GM18951 (cell line): ENCODE data around the gene TUBGCP5.

Experiments used
- POLR2A ChIP-seq: IDR thresholded peaks from 4 replicates; pipeline ENCODE4 v1.6.1; 2011; ENCODE audit warnings: mild to moderate bottlenecking; ENCODE audit not compliant: insufficient read length, insufficient read depth; ENCODE audit errors: extremely low read depth
- in situ Hi-C: fragments of 300-500 bp; cut with MboI; formaldehyde crosslinking; loops from one replicate; pipeline ENCODE4 v1.12.0; 2022; ENCODE audit warnings: low sequenced_read_pairs, mixed read lengths, inconsistent platforms; ENCODE audit not compliant: unreplicated experiment

The TUBGCP5 gene

DNA sequence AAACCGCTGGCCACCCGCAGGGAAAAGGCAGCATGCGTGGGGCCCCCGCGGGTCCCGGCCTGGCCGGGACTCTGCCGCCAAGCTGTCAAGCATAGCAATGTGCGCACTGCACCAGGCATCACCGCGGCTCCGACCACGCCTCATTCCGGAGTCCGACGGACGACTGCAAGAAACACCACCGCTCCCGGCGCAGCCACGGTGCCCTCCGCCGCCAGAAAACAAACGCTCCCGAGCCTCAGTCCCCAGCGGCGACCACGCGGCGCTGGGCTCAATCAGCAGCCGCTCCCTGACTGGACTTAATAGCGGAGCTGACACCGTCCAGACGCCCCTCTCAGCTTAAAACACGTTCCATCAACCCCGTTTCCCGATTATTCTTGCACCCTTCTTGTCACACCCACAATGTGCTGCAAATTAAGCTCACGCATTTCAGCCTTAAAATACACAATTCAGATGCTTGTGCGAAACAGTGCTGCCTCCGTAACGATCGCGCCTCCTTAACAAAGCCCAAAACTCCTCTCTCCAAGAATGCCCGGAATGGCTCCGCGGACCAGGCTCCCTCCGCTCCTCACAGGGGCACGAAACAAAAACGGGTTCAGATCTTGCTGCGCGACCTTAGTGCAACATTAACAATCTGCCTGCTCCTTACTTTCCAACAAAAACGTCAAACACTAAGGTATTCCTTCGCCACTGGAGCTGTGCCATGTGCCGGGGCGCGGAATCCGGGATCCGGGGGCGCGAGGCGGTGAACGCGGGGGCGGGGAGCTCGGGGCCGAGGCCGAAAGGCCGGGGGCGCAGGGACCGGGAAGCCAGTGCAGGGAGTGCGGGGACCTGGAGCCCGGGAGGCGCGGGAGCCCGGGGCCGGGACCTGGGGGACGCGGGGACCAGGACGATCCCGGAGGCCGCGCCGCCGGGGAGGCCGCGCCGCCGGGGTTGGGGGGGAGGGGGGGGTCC lies 59.9 kb downstream of the TUBGCP5 start:
- TF ChIP-seq POLR2A = no peak
- in situ Hi-C loops = no loop called here

DNA sequence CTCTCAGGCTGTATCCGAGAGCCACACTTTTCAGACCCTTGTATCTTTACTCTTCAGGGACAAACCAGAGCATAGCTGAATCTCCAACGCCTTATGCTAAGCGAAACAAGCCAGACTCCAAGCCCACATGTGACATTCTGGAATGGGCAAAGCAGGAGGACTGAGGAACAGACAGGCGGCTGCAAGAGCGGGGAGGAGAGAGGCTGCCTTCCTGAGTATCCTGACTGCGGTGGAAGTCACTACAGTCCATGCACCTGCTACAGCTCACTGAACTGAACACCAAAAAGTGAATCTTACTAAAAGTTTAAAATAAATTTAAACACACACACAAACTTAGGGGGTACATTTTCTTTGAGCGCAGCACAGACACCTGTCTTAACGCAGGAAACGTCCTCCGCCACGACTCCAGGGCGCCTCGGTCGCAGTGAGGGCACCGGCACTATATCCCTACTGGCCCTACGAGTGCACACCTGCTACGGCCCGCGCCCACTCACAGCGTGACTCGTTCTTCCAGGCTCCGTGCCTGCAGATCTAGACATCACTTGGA lies 60.6 kb downstream of the TUBGCP5 start:
- in situ Hi-C loops = no loop called here
- TF ChIP-seq POLR2A = no peak

- in situ Hi-C loops = no loop called here
- TF ChIP-seq POLR2A = no peak
Measured at GRCh38 chr15:22974745-22975144, 64.6 kb downstream of the TUBGCP5 start.

DNA sequence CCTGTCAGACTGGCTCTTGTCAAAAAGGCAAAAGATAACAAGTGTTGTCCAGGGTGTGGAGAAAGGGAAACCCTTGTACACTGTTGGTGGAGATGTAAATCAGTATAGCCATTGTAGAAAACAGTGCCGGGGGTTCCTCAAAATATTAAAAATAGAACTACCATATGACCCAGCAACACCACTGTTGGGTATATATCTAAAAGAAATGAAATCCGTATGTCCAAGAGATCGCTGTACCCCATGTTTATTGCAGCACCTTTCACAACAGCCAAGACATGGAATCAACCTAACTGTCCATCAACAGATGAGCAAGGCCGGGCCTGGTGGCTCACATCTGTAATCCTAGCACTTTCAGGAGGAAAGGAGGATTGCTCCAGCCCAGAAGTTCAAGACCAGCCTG lies 65.4 kb downstream of the TUBGCP5 start:
- in situ Hi-C loops = no loop called here
- TF ChIP-seq POLR2A = no peak

- TF ChIP-seq POLR2A = no peak
- in situ Hi-C loops = no loop called here
Measured at GRCh38 chr15:22973286-22973685, 66.1 kb downstream of the TUBGCP5 start.

DNA sequence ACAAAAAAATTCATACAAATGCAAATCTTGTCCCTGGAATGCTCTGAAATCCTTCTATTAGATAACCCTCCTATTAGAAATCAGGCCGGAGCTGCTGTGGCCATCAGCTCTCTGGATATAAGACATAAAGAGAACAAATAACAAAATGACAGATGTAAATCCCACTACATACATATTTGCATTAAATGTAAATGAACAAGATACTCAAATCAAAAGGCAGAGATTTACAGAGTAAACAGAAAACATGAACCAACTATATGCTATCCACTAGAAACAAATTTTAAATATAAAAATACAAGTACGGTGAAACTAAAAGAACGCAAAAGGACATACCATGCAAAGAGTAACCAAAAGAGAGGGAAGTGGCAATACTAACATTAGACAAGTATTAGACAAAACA lies 69.9 kb downstream of the TUBGCP5 start:
- no peak for TF ChIP-seq POLR2A
- in situ Hi-C loops = no loop called here

- in situ Hi-C loops = no loop called here
Measured at GRCh38 chr15:22968366-22968765, 71.0 kb downstream of the TUBGCP5 start.

GRCh38 chr15:22967084-22967770 lies 72.1 kb downstream of the TUBGCP5 start:
- in situ Hi-C loops = no loop called here
- TF ChIP-seq POLR2A = no peak

More at GRCh38 chr15:22968366-22968765, 71.0 kb downstream of the TUBGCP5 start:
- TF ChIP-seq POLR2A = no peak

DNA sequence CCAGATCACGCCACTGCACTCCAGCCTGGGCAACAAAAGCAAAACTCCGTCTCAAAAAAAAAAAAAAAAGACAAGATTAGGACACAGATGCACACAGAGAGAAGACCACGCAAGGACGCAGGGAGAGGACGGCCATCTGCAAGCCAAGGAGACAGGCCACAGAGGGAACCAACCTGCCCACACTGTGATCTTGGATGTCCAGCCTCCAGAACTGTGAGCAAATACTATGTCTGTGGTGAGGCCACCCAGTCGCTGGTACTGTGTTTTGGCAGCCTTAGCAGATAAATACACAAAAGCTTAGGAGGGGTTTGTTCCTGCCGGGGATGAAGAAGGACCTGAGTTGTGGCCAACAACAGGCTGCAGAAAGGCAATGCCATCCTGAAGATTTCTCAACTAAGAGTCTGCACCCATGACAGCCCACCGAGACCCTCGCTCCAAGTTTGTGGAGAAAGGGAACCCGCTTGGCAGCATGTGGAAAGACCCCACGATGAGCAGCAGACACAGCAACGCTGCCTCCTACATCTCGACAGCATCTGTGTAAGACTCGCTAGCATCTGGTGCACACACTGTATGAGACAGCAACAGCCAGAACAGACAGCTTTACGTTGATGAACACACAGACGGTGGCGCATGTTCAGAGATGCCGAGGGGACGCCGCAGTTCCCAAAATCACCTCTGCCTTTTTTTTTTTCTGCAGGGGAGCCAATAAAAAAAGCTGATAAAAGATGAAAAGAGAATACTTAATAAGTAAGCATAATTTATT lies 72.9 kb downstream of the TUBGCP5 start:
- TF ChIP-seq POLR2A = no peak
- in situ Hi-C loops = no loop called here

DNA sequence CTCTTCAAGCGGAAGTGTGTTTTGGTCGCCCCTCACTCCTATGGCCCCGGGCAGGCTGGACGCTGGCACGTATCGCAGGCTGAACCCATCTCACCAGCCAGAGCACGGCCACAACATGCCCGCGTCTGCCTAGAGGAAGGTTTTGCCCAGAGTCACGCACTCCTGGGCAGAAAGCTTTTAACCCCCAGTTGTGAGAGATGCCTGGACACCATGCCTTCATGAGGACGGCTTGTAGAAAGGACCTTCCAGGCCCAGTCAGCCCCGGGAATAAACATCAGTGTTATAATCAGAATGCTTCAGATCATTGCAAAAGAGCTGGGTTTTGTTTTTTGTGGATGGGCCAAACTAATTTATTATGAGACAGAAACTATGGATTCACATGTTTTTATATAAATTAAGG lies 75.7 kb downstream of the TUBGCP5 start:
- no peak for TF ChIP-seq POLR2A
- in situ Hi-C loops = no loop called here

GRCh38 chr15:22962611-22963010 lies 76.8 kb downstream of the TUBGCP5 start:
- no peak for TF ChIP-seq POLR2A
- in situ Hi-C loops = no loop called here

- in situ Hi-C loops = no loop called here
- TF ChIP-seq POLR2A = no peak
Measured at GRCh38 chr15:22961762-22962161, 77.6 kb downstream of the TUBGCP5 start.

DNA sequence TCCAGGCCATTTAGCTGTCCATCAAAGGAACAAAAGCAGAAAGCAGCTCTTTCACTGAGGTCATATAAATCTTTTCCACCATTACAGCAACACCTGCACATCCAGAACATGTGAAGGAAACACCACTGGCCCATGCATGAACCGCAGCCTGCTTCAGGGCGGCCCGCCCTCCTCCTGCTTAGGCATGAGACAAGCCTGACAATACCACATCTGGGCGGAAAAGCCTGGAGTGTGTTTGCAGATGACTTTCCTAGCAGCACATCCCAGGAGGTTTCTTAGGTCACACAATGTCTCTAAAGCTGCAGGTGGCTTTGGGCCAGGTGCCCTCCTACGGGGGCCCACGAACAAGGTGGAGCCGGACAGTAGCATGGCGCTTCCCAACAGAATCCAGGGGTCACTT lies 78.8 kb downstream of the TUBGCP5 start:
- TF ChIP-seq POLR2A = no peak
- in situ Hi-C loops = no loop called here
